Calu3 (cell line): ENCODE data around the gene MVD. TPM values are rescaled to one million over a fixed set of nuclear protein-coding genes. Genes with fewer than 3 reads are reported as not detected.
A peak's percentile ranks its signal among the peaks of the same experiment; 100 is the strongest.

ENCODE experiments used
- BruUV-seq: library from RNA; stranded (reverse); fragments of 400-500 nt; replicated peaks from 2 replicates; lab custom pipeline; 2021; lab: Mats Ljungman, UMichigan
- CTCF ChIA-PET: fragments of 300-600 bp; sonication (Branson Sonifier 250); formaldehyde crosslinking; loops from one replicate; lab custom pipeline; 2022; ENCODE audit warnings: antibody characterized with exemption; lab: Charles Lee
- DNase-seq: peaks from one replicate; pipeline ENCODE4 v3.0.0; 2022
- H3K27ac Mint-ChIP-seq: one replicate; pipeline ENCODE4 v1.8.0; 2022; ENCODE audit warnings: mixed read lengths; ENCODE audit not compliant: unreplicated experiment
- H3K27me3 Mint-ChIP-seq: one replicate; pipeline ENCODE4 v1.8.0; 2022; ENCODE audit warnings: mixed read lengths; ENCODE audit not compliant: unreplicated experiment
- H3K36me3 Mint-ChIP-seq: one replicate; pipeline ENCODE4 v1.8.0; 2022; ENCODE audit warnings: mild to moderate bottlenecking, moderate library complexity, mixed read lengths; ENCODE audit not compliant: insufficient read depth, unreplicated experiment
- H3K4me1 Mint-ChIP-seq: one replicate; pipeline ENCODE4 v1.8.0; 2022; ENCODE audit warnings: mild to moderate bottlenecking, low read depth, mixed read lengths; ENCODE audit not compliant: unreplicated experiment
- H3K4me3 Mint-ChIP-seq: one replicate; pipeline ENCODE4 v1.8.0; 2022; ENCODE audit warnings: mild to moderate bottlenecking, low read depth, moderate library complexity, mixed read lengths; ENCODE audit not compliant: unreplicated experiment
- H3K9me3 Mint-ChIP-seq: one replicate; pipeline ENCODE4 v1.8.0; 2022; ENCODE audit warnings: low read depth, mixed read lengths; ENCODE audit not compliant: unreplicated experiment
- CTCF ChIP-seq: fragments of 200-600 bp; IDR thresholded peaks from one replicate; pipeline ENCODE4 v1.8.0; 2022; ENCODE audit warnings: antibody characterized with exemption; ENCODE audit not compliant: unreplicated experiment
- intact Hi-C: fragments of 100-400 bp; cut with micrococcal nuclease; formaldehyde crosslinking; loops from one replicate; pipeline ENCODE4 v1.10.0; 2022; ENCODE audit not compliant: unreplicated experiment
- total RNA-seq: library from RNA; stranded (reverse); gene quantifications from 2 replicates; pipeline ENCODE4 v1.2.3, GENCODE V29; 2022

The MVD gene
- total RNA-seq, 1 experiment from 2014 or later, result 152 TPM

GRCh38 chr16:88687676-88688012 lies 24.8 kb upstream of the MVD start:
- no peak overlapping the region for H3K27ac Mint-ChIP-seq
- peaks cover 14% of the 10 kb centered on the region for H3K4me1 Mint-ChIP-seq
- H3K27me3 Mint-ChIP-seq, result peaks cover 58% of the 10 kb centered on the region
- no peak overlapping the region for H3K4me3 Mint-ChIP-seq
- no TSS peak for BruUV-seq
- intact Hi-C loops, result no loop called here
- peaks cover 18% of the 10 kb centered on the region for H3K36me3 Mint-ChIP-seq
- DNase-seq, result no peak
- TF ChIP-seq CTCF, result no peak
- H3K9me3 Mint-ChIP-seq, result no peaks in the 10 kb centered on the region
- CTCF ChIA-PET, result interaction anchor here (0.7 kb wide), 1 partner anchor 67 kb away, joined by 5 read pairs; no protein-coding TSS in a partner anchor

GRCh38 chr16:88687254-88687576 lies 24.3 kb upstream of the MVD start:
- no peak overlapping the region for H3K27ac Mint-ChIP-seq
- peak overlapping the region; percentile 76 for H3K4me3 Mint-ChIP-seq
- CTCF ChIA-PET, result no interaction called here
- no peaks in the 10 kb centered on the region for H3K9me3 Mint-ChIP-seq
- BruUV-seq, result no TSS peak
- no peak for TF ChIP-seq CTCF
- H3K4me1 Mint-ChIP-seq, result peaks cover 14% of the 10 kb centered on the region
- no peak for DNase-seq
- intact Hi-C loops, result no loop called here
- H3K27me3 Mint-ChIP-seq, result peaks cover 63% of the 10 kb centered on the region
- H3K36me3 Mint-ChIP-seq, result peaks cover 18% of the 10 kb centered on the region

- no peak for TF ChIP-seq CTCF
- peaks cover 14% of the 10 kb centered on the region for H3K4me1 Mint-ChIP-seq
- no TSS peak for BruUV-seq
- CTCF ChIA-PET, result no interaction called here
- H3K27me3 Mint-ChIP-seq, result peaks cover 68% of the 10 kb centered on the region
- H3K27ac Mint-ChIP-seq, result no peak within 1 kb of the TSS
- peaks cover 18% of the 10 kb centered on the region for H3K36me3 Mint-ChIP-seq
- DNase-seq, result peak; percentile 96
- intact Hi-C loops, result no loop called here
- peak within 1 kb of the TSS; percentile 76 for H3K4me3 Mint-ChIP-seq
- H3K9me3 Mint-ChIP-seq, result no peaks in the 10 kb centered on the region
Measured at GRCh38 chr16:88686439-88687253, 23.8 kb upstream of the MVD start, which contains the start of gene SNAI3. TSS of gene SNAI3 (minus strand) at chr16:88686507. CDS start at chr16:88686406, 101 bp downstream.

- peaks cover 68% of the 10 kb centered on the region for H3K27me3 Mint-ChIP-seq
- no peak for DNase-seq
- no peak overlapping the region for H3K27ac Mint-ChIP-seq
- no peak for TF ChIP-seq CTCF
- intact Hi-C loops, result no loop called here
- CTCF ChIA-PET, result interaction anchor here (1.3 kb wide), 1 partner anchor 14 kb away, joined by 3 read pairs; no protein-coding TSS in a partner anchor
- no TSS peak for BruUV-seq
- peaks cover 22% of the 10 kb centered on the region for H3K36me3 Mint-ChIP-seq
- H3K4me1 Mint-ChIP-seq, result peaks cover 18% of the 10 kb centered on the region
- H3K9me3 Mint-ChIP-seq, result no peaks in the 10 kb centered on the region
- peak overlapping the region; percentile 76 for H3K4me3 Mint-ChIP-seq
Measured at GRCh38 chr16:88686062-88686438, 23.2 kb upstream of the MVD start.
